Hepatocyte (in vitro differentiated cells): ENCODE results near the gene GPRIN1.

Source experiments
- EZH2 ChIP-seq: fragments of 200-600 bp; sonication (generic); IDR thresholded peaks from 2 replicates; pipeline ENCODE4 v1.6.1; 2016; ENCODE audit warnings: antibody characterized with exemption, mild to moderate bottlenecking, borderline replicate concordance
- EZH2phosphoT487 ChIP-seq: fragments of 200-600 bp; sonication (generic); IDR thresholded peaks from one replicate; pipeline ENCODE4 v1.6.1; 2018; ENCODE audit warnings: antibody characterized with exemption, mild to moderate bottlenecking, low read depth, moderate library complexity; ENCODE audit not compliant: unreplicated experiment, severe bottlenecking
- TF ChIP-seq, protein P1 (sequence below): fragments of 200-600 bp; sonication (generic); IDR thresholded peaks from 2 replicates; pipeline ENCODE4 v1.5.1; 2016; ENCODE audit warnings: antibody characterized with exemption, mild to moderate bottlenecking; ENCODE audit not compliant: poor library complexity

DNA sequence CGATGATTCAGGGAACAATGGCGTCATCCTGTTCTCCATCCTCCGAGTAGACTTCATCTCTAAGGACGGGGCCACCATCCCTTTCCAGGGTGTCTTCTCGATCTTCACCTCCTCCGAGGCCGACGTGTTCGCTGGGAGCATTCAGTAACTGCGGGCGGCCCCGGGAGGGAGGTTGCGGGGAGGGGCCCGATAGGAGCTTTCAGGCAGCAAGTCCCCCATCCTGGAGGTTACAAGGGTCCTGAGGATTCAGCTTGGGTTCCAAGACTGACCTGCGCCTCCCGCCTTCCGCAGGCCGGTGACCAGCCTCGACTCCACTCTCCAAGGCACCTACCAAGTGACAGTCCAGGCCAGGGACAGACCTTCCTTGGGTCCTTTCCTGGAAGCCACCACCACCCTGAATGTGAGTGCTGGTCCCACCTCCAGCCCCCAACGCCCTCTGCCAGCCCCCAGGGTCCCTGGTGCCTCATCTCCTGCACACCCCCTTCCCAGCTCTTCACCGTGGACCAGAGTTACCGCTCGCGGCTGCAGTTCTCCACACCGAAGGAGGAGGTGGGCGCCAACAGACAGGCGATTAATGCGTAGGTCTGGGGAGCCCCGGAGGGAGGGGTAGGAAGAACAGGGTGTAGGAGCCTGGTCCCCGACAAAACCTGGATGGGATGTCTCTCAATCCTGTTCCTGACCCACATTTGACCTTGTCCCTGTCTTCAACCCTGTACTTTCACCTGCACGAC lies 20.8 kb downstream of the GPRIN1 start:
- TF ChIP-seq, protein P1, sequence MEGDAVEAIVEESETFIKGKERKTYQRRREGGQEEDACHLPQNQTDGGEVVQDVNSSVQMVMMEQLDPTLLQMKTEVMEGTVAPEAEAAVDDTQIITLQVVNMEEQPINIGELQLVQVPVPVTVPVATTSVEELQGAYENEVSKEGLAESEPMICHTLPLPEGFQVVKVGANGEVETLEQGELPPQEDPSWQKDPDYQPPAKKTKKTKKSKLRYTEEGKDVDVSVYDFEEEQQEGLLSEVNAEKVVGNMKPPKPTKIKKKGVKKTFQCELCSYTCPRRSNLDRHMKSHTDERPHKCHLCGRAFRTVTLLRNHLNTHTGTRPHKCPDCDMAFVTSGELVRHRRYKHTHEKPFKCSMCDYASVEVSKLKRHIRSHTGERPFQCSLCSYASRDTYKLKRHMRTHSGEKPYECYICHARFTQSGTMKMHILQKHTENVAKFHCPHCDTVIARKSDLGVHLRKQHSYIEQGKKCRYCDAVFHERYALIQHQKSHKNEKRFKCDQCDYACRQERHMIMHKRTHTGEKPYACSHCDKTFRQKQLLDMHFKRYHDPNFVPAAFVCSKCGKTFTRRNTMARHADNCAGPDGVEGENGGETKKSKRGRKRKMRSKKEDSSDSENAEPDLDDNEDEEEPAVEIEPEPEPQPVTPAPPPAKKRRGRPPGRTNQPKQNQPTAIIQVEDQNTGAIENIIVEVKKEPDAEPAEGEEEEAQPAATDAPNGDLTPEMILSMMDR, result no peak
- TF ChIP-seq EZH2phosphoT487 (no peak), EZH2 (no peak)
